ENCODE data around the gene CRBN. TPM values are rescaled to one million over a fixed set of nuclear protein-coding genes. Genes with fewer than 3 reads are reported as not detected.

The CRBN gene
- total RNA-seq, 8 experiments from 2014 or later, result 38.8 to 71.9 (median 52.3) TPM

DNA sequence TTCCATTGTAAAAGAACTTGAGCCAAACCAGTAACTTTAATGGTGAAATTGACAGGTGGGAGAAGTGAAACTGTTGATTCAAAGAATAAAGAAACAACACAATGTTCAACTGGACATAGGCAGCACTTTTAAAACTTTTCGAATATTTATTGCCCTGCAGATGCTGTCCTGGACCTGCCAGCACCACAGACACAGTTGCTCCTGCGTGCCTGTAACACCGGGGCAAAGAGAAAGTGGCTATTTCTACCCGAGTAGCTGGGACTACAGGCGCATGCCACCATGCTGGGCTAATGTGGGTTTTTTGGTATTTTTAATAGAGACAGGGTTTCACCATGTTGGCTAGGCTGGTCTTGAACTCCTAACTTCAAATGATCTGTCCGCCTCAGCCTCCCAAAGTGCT, 76.7 kb downstream of the CRBN start:
- no peak for ATAC-seq (replicated peaks in 6 of 8)
- 17 to 100% (median 80%) methylated on average over 2 to 6 of the region's 6 CpGs; no CpG with 5 or more reads in 2 of the 10 experiments for WGBS, 10 experiments
- in situ Hi-C loops (cut with MboI; ENCODE audit: low pct_unique_long_range_greater_than_20kb in 2 of 9, low sequenced_read_pairs in 9 of 9, unreplicated experiment in 9 of 9), result no loop called here
- Histone ChIP-seq H3K4me1 (replicated peaks in 1 of 2) (no peaks in the 10 kb centered on the region), H3K4me3 (no peak overlapping the region), H3K27ac (no peak overlapping the region)

DNA sequence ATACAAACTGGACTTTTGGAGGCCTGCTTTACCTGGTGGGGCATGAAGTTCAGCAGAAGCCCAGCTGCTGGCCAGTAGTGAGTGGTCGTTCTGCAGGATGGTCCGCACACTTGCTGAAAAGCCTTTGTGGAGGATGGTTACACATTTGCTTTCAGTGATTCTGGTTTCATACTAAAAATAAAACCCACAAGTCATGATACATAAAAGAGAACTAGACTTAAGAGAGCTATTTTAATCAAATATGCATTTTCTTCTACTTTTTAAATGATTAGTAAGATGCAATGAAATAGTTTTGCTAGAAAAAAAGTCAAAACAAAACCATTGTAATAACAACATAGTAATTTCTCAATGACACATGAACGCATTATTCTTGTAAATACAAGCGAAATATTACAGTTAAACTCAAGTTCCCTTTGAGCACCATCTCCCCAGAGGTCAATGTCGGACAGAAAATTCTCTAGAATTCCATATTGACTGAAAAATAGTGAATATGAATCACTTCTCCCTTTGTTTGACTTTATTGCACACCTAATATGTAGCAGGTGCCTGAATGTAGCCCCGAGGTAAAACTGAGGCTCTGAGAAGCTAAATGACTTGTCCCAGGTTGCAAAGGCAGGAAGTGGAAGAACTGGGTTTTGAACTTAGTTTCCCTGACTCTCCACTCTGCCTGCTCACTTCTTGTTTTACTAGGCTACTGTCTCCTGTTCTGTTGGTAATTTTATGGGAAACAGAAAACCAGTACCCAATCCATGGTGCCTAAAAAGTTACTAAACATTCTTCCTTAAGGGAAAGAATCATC, 77.6 kb downstream of the CRBN start:
- no peak for ATAC-seq (replicated peaks in 6 of 8)
- Histone ChIP-seq H3K4me1 (replicated peaks in 1 of 2) (no peaks in the 10 kb centered on the region), H3K4me3 (no peak overlapping the region), H3K27ac (no peak overlapping the region)
- WGBS, 10 experiments, result 8 to 100% (median 73%) methylated on average over 2 to 6 of the region's 6 CpGs
- in situ Hi-C loops (cut with MboI; ENCODE audit: low pct_unique_long_range_greater_than_20kb in 2 of 9, low sequenced_read_pairs in 9 of 9, unreplicated experiment in 9 of 9), result no loop called here

Other genes starting within 250 kb of the CRBN start
- under 1 TPM in 7 of 8 experiments, not detected in 1; 0.05 to 1.00 (median 0.17) TPM for gene IL5RA, start 69.3 kb downstream of the CRBN start, total RNA-seq
- 10 to 100 TPM; 14.6 to 59.9 (median 22.6) TPM for gene TRNT1, start 52.8 kb downstream of the CRBN start, total RNA-seq

All from motor neuron (in vitro differentiated cells).